GM12891 (cell line): ENCODE measurements around the gene ZDHHC11.
"Not testable (repeated sequence)": the region's sequence is repeated elsewhere in the genome, so short reads cannot be mapped to it uniquely, and the experiment has no call there.

Experiments
- DNase-seq: peaks from one replicate; pipeline ENCODE4 v3.0.0; 2011; ENCODE audit warnings: low spot score; ENCODE audit not compliant: insufficient read length
- FAIRE-seq: peaks from 2 replicates; lab custom pipeline; 2011; peaks lifted over from hg19 to GRCh38; lab: Jason Lieb, UNC
- PAX5 ChIP-seq: IDR thresholded peaks from 2 replicates; pipeline ENCODE4 v1.6.1; 2011; ENCODE audit warnings: low read length, moderate library complexity, mild to moderate bottlenecking; ENCODE audit not compliant: insufficient read depth, severe bottlenecking
- POLR2A ChIP-seq: IDR thresholded peaks from 2 replicates; pipeline ENCODE4 v1.6.1; 2011; ENCODE audit warnings: low read depth, low read length, control low read depth
- POLR2AphosphoS5 ChIP-seq: IDR thresholded peaks from 2 replicates; pipeline ENCODE4 v1.6.1; 2011; ENCODE audit warnings: low read depth, low read length, control low read depth
- POU2F2 ChIP-seq: IDR thresholded peaks from 2 replicates; pipeline ENCODE4 v1.6.1; 2011; ENCODE audit warnings: low read depth, mild to moderate bottlenecking, control low read depth, low read length, moderate library complexity
- SPI1 ChIP-seq: IDR thresholded peaks from 2 replicates; pipeline ENCODE4 v1.6.1; 2011; ENCODE audit warnings: low read depth, low read length, control low read depth
- TAF1 ChIP-seq: IDR thresholded peaks from 2 replicates; pipeline ENCODE4 v1.6.1; 2011; ENCODE audit warnings: low read depth, low read length, control low read depth

The ZDHHC11 gene

GRCh38 chr5:851553-851952 lies 767 bp upstream of the ZDHHC11 start:
- TF ChIP-seq POLR2AphosphoS5: no peak
- FAIRE-seq (no peak), DNase-seq (no peak)

GRCh38 chr5:851076-851475 lies 290 bp upstream of the ZDHHC11 start:
- DNase-seq (no peak), FAIRE-seq (no peak)
- TF ChIP-seq SPI1 (no peak), POU2F2 (no peak), POLR2AphosphoS5 (no peak), PAX5 (no peak), TAF1 (no peak), POLR2A (no peak)

- FAIRE-seq: no peak
- DNase-seq: no peak
- TF ChIP-seq POLR2AphosphoS5 (no peak), SPI1 (no peak), POLR2A (no peak), PAX5 (no peak), POU2F2 (no peak), TAF1 (no peak)
Measured at GRCh38 chr5:849651-850301, 1.0 kb downstream of the ZDHHC11 start.

GRCh38 chr5:848671-849111 lies 2.1 kb downstream of the ZDHHC11 start:
- FAIRE-seq (no peak), DNase-seq (no peak)
- TF ChIP-seq PAX5: no peak
- no peak for TF ChIP-seq SPI1
- TF ChIP-seq POLR2A: no peak
- TF ChIP-seq POLR2AphosphoS5: no peak
- TF ChIP-seq POU2F2: no peak
- TF ChIP-seq TAF1: no peak

- not testable (repeated sequence) for FAIRE-seq, DNase-seq
Measured at GRCh38 chr5:847736-848135, 3.0 kb downstream of the ZDHHC11 start.

- not testable (repeated sequence) for DNase-seq, FAIRE-seq
Measured at GRCh38 chr5:847212-847611, 3.6 kb downstream of the ZDHHC11 start.

GRCh38 chr5:846602-847091 lies 4.1 kb downstream of the ZDHHC11 start:
- not testable (repeated sequence) for DNase-seq
- peak; percentile 23 for FAIRE-seq

- not testable (repeated sequence) for DNase-seq
- FAIRE-seq: peak; percentile 89
Measured at GRCh38 chr5:845676-846601, 4.8 kb downstream of the ZDHHC11 start.

GRCh38 chr5:845031-845675 lies 5.6 kb downstream of the ZDHHC11 start:
- not testable (repeated sequence) for FAIRE-seq, DNase-seq

- FAIRE-seq, DNase-seq: not testable (repeated sequence)
Measured at GRCh38 chr5:844426-844825, 6.4 kb downstream of the ZDHHC11 start.

GRCh38 chr5:843926-844325 lies 6.9 kb downstream of the ZDHHC11 start:
- not testable (repeated sequence) for FAIRE-seq, DNase-seq

GRCh38 chr5:843371-843770 lies 7.4 kb downstream of the ZDHHC11 start:
- DNase-seq, FAIRE-seq: not testable (repeated sequence)

GRCh38 chr5:842402-843221 lies 8.2 kb downstream of the ZDHHC11 start:
- DNase-seq, FAIRE-seq: not testable (repeated sequence)

- not testable (repeated sequence) for DNase-seq, FAIRE-seq
Measured at GRCh38 chr5:841531-842401, 9.0 kb downstream of the ZDHHC11 start.

GRCh38 chr5:840974-841435 lies 9.8 kb downstream of the ZDHHC11 start:
- FAIRE-seq, DNase-seq: not testable (repeated sequence)
